HG03060 (cell line): Measurements from ENCODE around the gene MTX1.
"Not testable (repeated sequence)": the region's sequence is repeated elsewhere in the genome, so short reads cannot be mapped to it uniquely, and the experiment has no call there.

Source experiments
- ATAC-seq: cut with Tn5 transposase; IDR thresholded peaks from one replicate; pipeline ENCODE4 v1.9.1; 2021; ENCODE audit warnings: low read depth, moderate number of reproducible peaks; ENCODE audit not compliant: unreplicated experiment

Gene MTX1

DNA sequence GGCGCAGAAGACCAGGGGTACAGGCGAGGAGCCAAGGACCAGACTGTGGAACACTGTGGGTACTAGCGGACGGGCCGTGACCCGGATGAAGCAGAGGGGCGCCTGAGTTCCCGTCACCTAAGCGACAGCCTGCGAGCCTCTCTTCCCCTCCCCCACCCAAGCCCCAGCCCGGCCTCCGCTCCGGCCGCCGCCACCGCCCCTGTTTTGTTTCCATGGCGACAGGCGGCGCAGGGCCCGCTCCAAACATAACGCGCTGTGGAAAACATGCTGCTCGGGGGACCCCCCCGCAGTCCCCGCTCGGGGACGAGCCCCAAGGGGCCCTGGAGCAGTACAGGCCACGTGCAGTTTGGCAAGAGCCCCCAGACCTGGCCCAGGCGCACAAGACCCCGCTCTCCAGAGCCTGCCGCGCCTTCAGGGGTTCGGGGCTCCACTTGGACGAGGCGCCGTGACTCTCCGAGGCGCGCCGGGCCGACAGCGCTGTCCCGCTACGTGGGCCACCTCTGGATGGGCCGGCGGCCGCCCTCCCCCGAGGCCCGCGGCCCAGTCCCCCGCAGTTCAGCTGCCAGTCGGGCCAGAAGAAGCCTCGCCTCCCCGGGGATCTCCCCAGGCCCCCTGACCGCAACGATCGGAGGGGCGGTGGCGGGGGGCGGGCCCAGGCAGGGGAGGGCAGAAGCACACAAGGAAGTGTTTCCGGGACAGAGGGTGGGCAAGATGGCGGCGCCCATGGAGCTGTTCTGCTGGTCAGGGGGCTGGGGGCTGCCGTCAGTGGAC lies at the start of gene MTX1:
TSS of gene MTX1 (plus strand) at position 155 of the 771 bp plus-strand sequence. CDS start at position 265, 110 bp downstream.
- peak; percentile 74 for ATAC-seq

DNA sequence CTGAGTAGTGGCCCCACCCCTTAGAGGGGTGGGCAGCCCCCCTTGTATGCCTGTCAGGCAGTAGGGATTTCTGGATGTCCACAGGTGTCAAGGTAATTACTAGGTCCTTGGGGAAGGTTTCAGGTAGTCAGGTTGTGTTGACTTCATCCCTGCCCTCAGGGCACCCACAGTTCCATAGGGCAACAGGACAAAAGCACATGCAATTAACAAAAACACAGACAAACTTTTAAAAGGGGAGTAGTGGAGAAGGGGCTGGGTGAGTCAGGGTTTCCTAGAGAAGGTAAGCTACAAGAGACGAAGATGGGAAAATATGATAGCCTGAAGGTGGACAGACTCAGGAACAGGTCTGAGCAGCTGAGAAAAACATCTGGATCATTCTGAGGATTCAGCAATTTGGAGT lies 49.5 kb upstream of the MTX1 start:
- ATAC-seq = no peak

GRCh38 chr1:155160128-155160527 lies 48.4 kb upstream of the MTX1 start:
- ATAC-seq = no peak

DNA sequence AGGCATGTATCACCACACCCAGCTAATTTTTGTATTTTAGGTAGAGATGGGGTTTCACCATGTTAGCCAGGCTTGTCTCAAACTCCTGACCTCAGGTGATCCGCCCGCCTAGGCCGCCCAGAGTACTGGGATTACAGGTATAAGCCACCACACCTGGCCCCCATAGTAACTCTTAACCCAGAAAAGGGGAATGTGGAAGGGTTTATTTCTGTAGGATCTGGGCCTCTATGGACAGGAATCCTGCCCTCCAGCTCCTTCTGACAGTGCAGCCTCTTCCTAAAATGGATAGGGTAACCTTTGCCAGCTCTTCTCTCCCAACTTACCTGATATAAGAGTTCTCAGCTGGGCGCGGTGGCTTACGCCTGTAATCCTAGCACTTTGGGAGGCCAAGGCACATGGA lies 45.9 kb upstream of the MTX1 start:
- not testable (repeated sequence) for ATAC-seq

DNA sequence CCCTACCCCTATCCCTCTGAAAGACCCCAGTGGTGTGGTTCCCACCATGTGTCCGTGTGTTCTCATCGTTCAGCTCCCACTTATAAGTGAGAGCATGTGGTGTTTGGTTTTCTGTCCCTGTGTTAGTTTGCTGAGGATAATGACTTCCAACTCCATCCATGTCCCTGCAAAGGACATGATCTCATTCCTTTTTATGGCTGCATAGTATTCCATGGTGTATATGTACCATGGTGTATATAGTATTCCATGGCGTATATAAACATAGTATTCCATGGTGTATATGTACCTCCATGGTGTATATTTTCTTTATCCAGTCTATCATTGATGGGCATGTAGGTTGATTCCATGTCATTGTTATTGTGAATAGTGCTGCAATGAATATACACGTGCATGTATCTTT lies 44.7 kb upstream of the MTX1 start:
- ATAC-seq = not testable (repeated sequence)

- not testable (repeated sequence) for ATAC-seq
These were observed 43.9 kb upstream of the MTX1 start for GRCh38 chr1:155164625-155165024.

DNA sequence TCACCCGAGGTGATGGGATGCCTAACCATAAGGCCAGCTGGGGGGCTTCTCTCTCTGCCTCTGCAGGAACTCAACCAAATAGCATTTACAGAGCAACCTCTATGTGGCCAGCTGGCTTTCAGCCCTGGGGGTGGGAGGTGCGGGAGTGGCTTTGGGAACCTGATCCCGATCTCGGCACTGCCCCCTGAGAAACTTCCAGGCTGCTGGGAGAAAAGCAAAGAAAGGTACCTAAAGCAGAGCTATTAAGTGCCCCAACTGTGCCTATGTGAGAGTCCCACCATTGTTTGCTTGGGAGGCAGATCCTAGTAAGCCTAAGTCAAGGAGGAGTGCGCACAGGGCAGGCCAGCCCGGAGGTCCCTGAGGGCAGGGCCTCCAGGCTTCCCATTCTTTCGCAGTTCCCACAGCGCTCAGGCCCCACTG lies 42.4 kb upstream of the MTX1 start:
- ATAC-seq = no peak

DNA sequence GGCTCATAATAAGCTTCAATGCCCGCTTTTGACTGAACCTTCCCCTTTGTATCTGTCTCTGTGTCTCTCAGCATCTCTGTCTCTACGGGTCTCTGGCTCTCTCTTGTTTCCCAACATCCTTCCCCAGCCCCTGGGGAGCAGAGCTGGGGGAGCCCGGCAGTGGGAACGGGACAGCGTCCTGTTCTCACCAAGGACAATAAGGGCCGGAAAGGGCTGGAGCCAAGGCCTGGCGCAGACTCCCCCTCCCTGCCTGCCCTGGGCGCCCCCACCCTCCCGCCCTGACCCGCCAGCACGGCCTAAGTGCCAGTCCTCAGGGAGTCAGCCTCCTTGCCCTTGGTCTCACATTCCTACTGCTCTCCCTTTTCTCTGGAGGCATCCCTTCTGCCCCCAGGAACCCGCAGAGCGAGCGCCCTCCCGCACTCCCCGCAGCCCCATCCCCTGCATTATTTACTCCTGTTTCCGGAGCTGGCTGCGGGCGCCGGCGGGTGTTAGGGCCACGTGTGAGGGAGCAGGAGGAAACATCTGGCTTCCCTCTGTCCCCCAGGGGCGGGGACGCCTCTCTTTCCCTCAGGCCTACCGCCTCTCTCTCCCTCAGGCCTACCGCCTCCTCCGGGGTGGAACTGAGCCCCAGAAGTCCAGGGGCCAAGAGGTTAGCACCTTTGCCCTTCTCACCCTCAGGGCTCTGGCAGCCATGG lies 41.9 kb upstream of the MTX1 start:
- no peak for ATAC-seq

- no peak for ATAC-seq
These were observed 41.1 kb upstream of the MTX1 start for GRCh38 chr1:155167166-155168104.

DNA sequence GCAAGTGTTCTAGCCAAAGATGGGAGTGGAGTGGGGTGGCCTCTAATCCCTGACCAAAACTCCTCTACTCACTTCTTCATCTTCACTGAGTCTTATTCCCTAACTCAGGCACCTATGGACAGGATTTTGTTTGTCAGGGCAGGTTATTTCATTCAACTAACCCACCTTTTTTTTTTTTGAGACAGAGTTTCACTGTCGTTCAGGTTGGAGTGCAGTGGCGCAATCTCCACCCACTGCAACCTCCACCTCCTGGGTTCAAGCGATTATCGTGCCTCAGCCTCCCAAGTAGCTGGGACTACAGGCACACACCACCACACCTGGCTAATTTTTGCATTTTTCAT lies 40.4 kb upstream of the MTX1 start:
- ATAC-seq = not testable (repeated sequence)

GRCh38 chr1:155168456-155169210 lies 39.9 kb upstream of the MTX1 start:
- ATAC-seq = no peak

- no peak for ATAC-seq
These were observed 39.0 kb upstream of the MTX1 start for GRCh38 chr1:155169541-155169940.

DNA sequence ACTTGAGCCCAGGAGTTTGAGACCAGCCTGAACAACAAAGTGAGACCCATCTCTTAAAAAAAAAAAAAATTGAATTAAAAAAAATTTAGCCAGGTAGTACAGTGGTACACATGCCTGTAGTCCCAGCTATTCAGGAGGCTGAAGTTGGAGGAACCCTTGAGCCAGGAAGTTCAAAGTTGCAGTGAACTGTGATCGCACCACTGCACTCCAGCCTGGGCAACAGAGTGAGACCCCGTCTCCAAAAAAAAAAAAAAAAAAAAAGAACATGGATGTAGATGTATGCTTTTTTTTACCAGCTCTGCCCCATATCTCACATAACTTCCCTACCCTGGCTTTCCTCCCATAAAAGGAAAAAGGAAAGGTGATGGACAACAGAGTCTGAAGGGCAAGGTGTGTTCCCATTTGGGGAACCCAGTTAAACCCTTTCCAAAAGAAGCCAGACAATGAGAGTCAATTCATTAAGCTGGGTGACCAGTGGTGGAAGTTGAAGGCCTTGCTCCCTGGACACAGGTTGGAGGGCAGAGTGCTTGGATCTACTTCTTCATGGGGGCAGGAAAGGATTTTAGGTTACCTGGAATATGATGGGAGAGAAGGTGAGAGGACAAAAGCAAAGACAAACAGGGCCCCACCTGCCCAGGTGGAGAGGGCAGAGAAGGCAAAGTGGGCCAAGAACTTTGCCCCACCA lies 38.3 kb upstream of the MTX1 start:
- no peak for ATAC-seq

GRCh38 chr1:155170806-155171205 lies 37.7 kb upstream of the MTX1 start:
- ATAC-seq = no peak

DNA sequence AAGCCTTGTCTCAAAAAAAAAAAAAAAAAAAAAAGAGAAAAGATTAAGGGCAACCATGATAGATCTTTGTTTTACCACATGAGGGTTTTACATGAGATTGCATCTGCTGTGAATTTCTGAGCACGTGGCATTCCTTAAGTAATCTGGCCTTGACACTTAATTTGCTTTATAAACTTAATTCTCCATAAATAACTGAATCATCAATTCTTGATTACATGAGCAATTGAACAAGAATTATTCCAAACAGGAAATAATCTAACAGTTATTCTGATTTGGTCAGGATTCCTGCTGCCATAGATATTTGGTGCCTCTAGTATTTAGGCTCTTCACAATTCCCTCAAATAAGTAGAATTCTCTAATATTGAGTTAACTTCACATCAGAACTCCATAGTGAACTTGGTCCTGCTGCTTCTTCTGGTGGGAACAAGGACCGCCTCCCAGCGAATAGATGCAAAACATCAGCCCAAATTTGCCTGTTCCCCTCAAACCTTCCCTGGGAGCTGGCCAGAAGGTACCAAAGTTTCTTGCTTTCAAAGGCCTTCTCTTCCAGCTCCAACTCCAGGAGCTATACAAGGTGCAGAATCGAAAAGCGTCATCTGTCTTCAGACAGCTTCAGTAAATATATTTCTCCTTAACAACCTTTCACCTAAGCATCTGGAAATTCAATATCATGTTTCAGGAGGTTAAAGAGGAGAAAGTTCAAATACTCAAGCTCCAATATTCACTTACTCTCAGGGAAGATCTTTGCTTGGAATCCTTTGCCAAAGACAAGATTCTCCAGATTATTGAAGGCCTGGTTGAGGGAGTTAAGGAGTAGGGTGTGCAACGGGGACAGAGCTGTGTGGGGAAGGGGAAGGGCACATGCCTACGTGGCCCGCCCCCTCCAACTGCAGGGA lies 36.4 kb upstream of the MTX1 start:
- peak; percentile 7 for ATAC-seq

- ATAC-seq = peak; percentile 44
These were observed 35.6 kb upstream of the MTX1 start, which contains the start of gene KRTCAP2 for GRCh38 chr1:155172732-155173477. TSS of gene KRTCAP2 (minus strand) at chr1:155173304. CDS start at chr1:155173224, 80 bp downstream.

- ATAC-seq = no peak
These were observed 34.8 kb upstream of the MTX1 start, which contains the start of gene TRIM46 for GRCh38 chr1:155173478-155174323. TSS of gene TRIM46 (plus strand) at chr1:155173849. CDS start at chr1:155173967, 118 bp downstream.
